Activated CD8-positive, alpha-beta memory T cell treated with anti-CD3 and anti-CD28 coated beads for 36 hours (primary cell): ENCODE results near the gene WDFY3. TPM values are rescaled to one million over a fixed set of nuclear protein-coding genes. Genes with fewer than 3 reads are reported as not detected.
"Not testable (repeated sequence)": the region's sequence is repeated elsewhere in the genome, so short reads cannot be mapped to it uniquely, and the experiment has no call there.

ENCODE experiments used
- CTCF ChIA-PET: fragments of 350-600 bp; sonication (Branson Sonifier 250); formaldehyde crosslinking; loops from one replicate; lab custom pipeline; 2021; ENCODE audit warnings: antibody characterized with exemption; lab: Charles Lee
- POLR2A ChIA-PET: fragments of 350-600 bp; sonication (Branson Sonifier 250); formaldehyde crosslinking; loops from one replicate; lab custom pipeline; 2021; ENCODE audit warnings: antibody characterized with exemption; lab: Charles Lee
- total RNA-seq, 2 experiments: library from RNA; stranded (reverse); gene quantifications; one replicate each; pipeline ENCODE4 v1.2.3, GENCODE V29; 2021

Gene WDFY3
- total RNA-seq, 2 experiments from 2014 or later: 0.78 to 0.96 TPM

DNA sequence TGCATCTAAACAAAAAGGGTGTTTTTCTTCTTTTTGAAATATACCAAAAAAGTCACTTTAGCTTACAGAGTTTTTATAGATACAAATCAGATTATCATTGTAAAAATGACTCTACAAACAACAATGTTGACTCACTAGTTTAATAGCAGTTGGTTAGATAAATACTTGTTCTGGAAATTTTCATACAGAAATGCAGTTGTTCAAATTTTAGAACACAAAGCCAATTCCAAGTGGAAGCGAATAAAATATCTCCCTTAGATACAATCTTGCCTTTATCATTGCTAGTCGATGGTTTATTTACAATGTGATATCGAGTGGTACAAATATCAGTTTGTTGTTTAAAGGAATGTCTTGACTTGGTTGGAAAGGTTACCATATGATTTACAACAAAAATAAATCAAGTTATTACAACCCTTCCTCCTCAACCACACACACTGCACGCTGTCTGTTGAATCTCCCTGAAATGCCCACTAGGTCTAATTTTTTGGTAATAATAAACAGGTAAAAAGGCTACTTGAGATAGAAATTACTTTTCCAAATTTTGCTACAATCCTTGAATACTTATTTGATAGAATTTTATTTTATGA is 268.8 kb downstream of the WDFY3 start:
- POLR2A ChIA-PET: no interaction called here
- CTCF ChIA-PET: no interaction called here

DNA sequence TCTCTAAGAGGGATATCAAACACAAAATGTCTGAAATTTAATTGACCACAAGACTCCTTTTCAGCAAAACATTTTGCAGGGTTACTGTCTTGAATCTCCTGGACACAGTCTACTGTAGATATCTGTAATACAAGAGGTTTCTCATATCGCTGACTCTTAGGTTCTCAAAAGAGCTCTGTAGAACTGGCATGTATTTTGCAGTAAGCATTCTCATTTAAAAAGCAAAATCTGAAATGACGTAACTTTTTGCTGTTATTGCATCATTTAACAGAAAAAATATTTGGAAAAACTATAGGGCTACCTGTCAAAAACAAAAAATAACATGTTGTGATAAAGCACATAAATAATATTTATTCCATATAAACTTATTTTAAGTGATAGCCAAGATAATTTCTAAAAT is 269.3 kb downstream of the WDFY3 start:
- ChIA-PET POLR2A (no interaction called here), CTCF (no interaction called here)

DNA sequence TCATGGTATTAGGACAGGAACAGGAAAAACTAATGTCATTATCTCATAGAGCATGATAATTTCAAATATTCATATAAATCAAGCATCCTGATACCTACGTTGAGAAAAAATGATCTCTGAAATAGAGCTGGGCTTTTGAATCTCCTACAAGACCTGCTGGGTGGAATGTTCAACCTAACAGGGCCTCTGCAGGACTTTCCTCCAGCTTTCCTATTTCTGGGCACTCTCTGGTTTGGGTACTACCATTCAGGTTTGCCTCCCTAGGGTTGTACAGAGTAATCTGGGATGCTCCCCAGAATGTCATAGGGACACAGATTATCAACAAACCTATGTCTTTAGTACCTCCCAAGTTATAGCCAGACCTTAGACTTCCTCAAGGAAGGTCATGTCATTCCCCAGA is 274.7 kb downstream of the WDFY3 start:
- ChIA-PET POLR2A (no interaction called here), CTCF (no interaction called here)

DNA sequence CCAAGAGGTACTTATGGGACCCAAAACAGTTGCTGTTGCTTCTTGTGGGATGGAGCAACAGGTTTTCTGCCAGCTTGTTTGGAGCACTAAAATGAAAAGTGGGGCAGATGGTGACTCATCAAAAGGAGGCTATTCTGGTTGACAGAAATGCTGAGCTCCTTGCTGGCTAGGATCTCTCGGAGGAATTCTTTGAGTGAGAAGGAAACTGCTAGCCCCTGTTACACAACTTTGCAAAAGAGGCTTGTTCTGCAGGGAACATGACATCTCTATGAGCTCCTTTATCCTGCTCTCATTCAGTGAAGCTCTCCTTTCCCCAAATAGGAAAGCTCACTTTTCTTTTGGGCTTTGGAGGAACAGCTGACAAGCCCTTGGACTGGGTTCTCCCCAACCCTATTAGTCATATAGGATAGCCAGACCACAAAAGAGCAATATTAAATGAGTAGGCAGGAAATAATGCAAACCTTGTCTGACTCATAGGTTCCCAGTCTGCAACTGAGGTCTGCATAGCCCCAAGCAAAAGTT is 275.3 kb downstream of the WDFY3 start:
- CTCF ChIA-PET: no interaction called here
- POLR2A ChIA-PET: no interaction called here

DNA sequence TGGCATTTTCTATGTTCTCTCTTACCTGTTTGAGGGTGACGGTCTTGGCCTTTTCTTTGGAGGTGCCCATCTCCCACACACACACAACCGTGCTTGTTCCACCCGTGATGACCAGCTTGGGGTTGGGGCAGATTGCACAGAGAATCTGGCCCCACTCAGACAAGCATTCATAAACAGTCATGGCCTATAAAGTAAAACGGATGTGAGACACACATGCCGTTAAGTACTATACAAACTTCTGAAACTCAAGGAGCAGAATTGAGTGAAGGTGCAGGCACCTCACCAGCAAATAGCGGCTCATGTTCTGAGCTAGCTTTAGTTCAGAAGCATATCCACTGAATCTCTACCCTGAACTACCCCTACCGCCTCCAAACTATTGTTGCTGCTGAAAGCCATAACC is 276.0 kb downstream of the WDFY3 start:
- ChIA-PET CTCF (no interaction called here), POLR2A (no interaction called here)

DNA sequence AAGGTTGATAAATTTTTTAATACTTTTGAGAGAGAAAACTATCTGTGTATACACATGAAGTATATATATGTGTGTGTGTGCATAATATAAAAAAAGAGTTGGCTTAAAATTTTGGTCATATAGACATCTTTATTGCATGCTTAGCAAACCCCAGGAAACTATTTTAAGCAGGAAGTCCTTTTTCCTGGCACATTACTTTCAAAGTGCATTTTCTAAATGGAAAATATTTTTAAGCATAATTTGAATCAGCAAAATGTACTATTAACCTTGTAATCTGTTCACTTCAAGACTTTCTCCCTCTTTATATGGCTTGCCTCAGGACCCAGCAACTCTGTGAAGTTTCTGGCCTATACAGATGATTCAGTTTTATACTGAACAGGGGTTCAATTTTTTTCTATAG is 277.3 kb downstream of the WDFY3 start:
- ChIA-PET POLR2A (no interaction called here), CTCF (no interaction called here)

DNA sequence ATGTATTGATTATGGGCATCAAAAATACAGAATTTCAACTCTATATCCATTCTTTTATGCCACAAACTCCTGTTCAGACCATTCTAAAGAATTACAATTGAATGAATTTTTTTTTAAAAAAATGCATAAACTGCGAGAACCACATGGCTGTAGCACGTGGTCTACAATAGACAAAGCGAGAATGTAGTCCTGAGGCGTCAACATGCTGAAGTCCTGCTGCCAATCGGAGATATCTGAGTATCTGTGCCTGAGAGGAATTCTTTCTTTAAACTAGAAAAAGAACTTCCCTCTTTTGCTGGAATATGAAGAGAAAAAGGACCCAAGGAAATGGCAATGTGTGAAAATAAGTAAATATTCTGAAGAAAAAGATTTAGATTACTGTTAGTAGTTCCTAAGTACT is 277.9 kb downstream of the WDFY3 start:
- ChIA-PET POLR2A (no interaction called here), CTCF (no interaction called here)

DNA sequence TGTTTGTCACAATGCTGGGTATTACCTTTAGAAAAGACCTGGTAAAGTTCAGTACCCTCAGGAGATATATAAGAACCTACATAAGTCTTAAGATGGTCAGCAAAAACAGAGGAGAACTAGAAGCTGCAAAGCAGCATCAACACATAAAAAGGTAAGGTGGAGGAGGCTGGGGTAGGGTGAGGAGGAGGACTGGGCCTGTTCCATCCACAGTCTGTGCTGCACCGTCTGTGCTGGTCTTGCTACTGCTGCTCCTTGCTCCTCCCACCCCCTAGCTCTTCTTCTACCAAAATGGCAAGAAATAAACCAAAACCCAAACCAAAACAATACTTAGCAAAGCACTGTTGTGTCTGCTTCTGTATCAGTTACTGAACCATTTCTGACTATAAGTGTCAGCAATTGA is 281.4 kb downstream of the WDFY3 start:
- ChIA-PET CTCF (no interaction called here), POLR2A (no interaction called here)

DNA sequence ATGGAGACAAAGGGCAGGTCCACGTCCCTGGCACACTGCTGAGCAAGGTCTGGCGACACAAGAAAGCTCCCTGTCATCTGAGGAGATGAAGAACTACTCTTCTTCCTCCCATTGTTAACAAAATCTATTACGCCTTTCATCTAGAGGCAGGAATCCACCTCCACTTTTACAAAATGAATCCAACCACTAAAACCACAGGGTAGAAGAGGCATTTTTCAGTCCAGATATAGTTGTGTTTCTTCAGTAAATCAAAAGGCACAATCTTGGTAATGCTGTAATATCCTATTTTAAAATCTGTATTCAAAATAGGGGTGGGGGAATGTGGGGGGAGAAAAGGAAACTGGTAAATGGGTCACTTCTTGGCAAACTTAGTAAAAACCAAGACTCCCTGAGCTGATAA is 282.1 kb downstream of the WDFY3 start:
- POLR2A ChIA-PET: no interaction called here
- CTCF ChIA-PET: no interaction called here

DNA sequence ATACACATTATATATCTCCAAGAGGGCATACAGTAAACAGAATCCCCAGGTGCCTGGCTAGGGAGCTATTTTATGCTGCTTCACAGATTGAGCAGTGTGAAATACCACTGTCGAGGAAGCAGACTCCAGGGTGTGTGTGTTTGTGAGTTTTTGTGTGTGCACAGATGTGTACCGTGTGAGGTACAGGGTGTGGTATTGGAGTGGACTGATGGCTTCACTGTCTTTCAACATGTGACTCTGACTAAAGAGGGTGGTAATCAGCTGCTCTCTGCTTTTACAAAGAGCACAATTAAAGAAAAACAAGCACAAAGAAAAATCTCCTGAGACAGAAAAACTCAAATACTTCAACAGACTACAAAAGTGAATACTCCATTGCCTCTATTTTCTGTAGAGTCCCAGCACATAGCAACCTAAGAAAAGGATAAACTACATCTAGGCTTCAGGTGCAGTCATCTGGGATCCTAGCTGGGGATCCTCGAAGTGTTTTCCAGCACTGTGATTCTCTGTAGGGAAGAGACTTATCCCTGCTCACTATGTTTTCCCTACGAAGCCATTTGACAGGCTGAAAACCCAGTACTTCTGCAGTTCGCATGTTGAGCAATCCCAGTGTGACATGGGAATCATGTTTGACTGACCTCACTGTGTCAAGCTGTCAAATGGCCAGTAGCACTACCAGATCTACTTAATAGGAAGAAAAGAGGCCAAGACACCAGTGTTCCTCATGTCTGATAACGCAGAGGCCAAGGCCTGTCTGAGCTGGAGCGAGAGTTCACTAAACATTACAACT is 283.2 kb downstream of the WDFY3 start:
- CTCF ChIA-PET: no interaction called here
- POLR2A ChIA-PET: no interaction called here

DNA sequence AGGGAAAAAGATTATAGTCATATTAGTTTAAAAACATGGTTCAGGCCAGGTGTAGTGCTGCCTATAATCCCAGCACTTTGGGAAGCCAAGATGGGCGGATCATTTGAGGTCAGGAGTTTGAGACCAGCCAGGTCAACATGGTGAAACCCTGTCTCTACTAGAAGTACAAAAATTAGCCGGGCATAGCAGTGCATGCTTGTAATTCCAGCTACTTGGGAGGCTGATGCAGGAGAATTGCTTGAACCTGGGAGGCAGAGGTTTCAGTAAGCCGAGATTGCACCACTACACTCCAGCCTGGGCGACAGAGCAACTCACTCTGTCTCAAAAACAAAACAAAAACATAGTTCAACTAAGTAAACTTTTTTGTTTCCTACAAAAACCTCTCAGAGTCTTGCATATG is 283.8 kb downstream of the WDFY3 start:
- CTCF ChIA-PET, POLR2A ChIA-PET: not testable (repeated sequence)

DNA sequence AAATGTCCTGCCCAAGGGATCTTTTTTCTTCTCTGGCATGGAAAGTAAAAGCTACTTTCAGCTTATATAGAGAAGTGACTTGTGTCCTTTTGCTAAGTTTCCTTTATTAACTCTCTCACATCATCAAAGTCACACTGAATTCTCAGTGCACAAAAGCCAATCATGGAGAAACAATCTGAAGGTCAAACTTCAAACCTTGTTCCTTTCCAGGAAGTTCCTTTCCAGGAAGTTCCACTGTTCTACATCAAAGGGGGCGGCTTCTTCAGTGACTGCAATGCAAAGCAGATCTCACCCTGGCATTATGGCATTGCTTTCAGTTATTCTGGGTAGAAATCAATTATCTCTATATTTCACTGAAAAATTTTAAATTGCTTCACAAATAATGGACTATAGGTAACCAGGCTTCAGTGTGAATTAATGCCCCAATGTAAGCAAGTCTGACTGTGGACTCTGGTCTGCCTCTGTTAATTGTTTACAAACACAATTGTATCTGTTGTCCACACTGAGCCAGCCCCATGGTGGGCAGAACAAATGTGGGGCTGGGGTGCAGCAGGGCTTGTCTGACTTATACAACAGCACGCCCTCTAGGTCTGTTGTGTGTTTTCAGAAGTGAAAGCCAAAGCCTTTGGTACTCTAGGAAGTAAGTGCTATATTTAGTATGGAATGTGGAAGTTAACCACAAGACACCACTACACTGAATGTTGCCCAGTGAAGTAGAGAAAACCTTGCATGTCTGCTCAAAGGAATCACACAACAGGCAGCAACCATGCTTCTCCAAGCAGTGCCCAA is 284.8 kb downstream of the WDFY3 start:
- ChIA-PET CTCF (no interaction called here), POLR2A (no interaction called here)

DNA sequence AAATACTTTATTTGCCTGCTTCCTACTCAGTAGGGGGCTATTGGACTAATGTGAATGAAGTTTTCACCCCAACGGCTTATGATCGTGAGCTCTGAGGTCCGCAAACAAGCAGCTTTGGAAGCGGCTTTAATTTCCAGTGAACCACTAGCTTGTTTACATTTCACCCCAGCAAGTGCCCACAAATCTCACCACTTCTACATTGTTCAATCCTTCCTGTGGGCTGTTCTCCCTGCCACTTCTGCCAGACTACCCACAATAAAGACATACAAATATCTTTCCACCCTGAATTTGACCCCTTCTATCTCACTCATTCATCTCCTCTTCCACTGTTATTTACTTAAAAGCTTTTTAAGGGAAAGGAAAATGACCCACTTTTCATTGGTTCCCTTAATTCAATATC is 285.5 kb downstream of the WDFY3 start:
- CTCF ChIA-PET: no interaction called here
- POLR2A ChIA-PET: no interaction called here

DNA sequence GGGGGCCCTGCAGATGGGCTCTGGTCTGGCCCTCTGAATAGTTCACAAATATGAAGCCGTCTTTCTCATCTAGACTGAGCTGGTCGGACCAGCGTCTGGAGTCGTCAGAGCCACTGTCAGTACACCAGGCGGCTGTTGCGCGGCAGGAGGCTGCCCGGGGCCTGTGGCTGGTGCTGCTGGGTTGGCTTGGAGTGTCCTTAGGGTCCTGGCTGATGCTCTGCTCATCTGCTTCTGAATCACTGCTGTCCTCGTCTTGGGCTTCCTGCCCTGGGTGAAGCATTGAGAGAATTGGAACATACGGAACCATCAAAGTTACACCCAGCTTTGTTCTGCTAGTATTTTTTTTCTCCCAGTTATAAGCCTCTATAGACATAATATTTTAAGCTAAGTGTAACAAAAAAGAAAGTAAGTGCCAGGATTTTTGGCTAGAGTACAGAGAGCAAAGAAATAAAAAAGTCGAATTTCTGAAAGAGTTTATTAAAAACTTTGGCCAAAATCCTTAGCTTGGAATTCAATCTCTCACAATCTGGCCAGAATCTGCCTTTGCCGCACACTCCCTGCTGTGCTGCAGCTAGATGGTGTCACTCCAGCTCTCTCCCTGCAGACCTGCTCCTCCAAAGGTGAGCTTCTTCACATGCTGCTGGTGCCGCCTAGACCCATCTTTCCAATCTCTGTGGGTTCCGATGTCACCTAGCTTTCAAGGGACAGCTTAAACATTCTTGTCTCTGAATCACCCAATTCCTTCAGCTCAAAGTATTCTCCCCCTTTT is 287.3 kb downstream of the WDFY3 start:
- ChIA-PET POLR2A (no interaction called here), CTCF (interaction anchor here (1.2 kb wide), 1 partner anchor 18 kb away, joined by 3 read pairs; no protein-coding TSS in a partner anchor)

DNA sequence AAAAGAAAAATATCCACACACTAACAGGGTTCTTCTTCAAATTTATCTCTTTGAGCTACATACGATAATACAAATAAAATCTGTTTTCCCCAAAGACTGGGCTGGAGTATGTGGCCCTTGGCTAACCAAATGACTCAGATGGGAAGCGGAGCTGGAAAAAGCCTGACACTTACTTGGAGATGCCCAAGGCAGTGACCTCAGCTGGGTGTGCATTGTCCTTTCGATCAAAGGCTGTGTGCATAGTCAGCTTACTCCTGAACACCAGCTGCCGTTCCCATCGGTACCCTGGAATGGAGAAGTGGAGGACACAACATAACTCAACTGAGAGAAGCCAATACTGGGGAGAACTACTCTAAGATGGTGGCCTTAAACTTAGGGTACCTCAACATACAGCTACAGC is 288.5 kb downstream of the WDFY3 start:
- CTCF ChIA-PET: interaction anchor here (1.2 kb wide), 1 partner anchor 16 kb away, joined by 3 read pairs; no protein-coding TSS in a partner anchor
- POLR2A ChIA-PET: no interaction called here

DNA sequence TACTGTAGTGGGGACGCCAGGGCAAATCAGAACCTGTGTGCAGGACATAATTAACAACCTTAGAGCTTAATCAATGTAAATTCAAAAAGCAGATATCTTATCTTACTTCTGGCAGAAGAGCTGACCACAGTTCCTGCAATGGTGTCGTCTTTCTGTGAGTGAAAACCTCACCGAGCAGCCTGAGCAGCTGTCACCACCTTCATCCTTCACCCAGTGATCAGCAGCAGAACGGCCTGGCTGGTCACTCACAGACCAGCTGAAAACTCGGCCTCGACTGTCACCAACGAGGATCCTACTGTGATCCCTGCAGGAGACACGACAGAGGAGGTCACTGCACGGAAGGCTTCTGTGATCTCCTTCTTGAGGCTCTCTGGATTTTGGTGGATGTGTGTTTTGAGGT is 289.4 kb downstream of the WDFY3 start:
- ChIA-PET POLR2A (no interaction called here), CTCF (no interaction called here)

DNA sequence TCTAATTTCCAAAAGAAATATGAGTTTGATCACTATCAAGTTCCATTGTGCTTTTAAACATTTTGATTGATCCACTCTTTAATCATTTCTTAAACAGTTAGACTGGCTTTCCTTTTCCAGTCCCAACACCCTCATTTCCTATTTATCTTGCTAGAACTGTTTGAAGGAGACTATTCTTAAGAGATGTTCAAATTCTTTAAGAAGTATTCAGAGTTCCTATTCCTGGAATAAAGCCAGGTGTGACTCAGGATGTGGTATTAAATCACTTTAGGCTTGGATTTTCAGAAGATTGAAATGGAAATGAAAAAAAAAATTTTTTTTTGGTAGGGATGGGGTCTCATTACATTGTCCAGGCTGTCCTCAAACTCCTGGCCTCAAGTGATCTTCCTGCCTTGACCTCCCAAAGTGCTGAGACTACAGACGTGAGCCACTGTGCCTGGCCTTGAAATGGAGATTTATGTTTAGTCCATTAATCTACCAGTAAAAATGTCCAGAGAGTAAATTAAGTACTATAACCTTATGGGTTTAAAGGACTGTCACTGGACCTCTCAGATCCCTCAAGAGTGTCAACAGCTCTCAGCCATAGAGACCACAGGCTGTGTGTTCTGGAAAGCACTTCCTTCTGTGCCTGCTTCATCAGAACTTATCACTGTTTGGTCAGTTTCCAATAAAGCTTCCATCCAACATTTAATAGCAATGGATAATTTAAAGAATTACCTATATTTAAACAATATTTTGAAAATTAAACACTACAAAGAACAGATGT is 292.8 kb downstream of the WDFY3 start:
- ChIA-PET CTCF (no interaction called here), POLR2A (no interaction called here)

DNA sequence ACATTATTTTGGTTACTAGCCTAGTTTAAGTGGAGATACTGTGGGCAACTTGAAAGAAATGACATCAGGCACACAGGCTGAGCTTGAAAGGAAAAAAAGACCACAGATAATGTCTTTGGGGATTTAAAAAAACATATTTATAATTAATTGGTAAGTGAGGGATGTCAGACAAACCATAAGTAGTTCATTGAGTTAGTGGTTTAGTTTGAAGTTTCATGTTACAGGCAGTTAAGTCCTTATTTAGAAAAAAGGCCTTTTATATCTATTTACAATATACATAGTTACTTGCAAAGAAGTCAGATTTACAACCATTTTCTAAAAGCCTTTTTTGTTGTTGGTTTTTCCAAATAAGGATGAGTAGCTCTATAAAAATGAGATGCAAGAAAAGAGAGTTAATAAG is 294.3 kb downstream of the WDFY3 start:
- ChIA-PET POLR2A (no interaction called here), CTCF (no interaction called here)

DNA sequence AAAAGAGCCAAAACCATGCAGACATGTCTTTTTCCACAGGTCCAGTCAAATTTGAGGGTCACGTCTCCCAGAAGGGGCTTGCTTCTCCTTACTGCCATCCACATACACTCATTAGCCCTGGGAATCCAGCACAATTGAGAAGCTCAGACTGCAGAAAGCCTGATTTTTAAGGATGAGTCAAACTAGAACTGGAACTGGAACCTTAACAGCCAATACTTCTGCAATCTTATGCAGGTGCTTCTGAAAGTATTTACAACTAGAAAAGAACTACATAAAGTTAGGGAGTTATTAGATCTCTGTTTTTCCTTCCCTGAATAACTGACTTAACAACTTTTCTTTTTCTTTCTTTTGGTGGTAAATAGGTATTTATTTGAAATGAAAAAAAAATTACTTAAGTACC is 297.3 kb downstream of the WDFY3 start:
- ChIA-PET POLR2A (no interaction called here), CTCF (no interaction called here)
